ENCODE measurements around the gene MTERF2. TPM values are rescaled to one million over a fixed set of nuclear protein-coding genes. Genes with fewer than 3 reads are reported as not detected.

MTERF2 gene
- total RNA-seq, 2 donors from 2014 or later = 24.1 to 32.9 TPM

DNA sequence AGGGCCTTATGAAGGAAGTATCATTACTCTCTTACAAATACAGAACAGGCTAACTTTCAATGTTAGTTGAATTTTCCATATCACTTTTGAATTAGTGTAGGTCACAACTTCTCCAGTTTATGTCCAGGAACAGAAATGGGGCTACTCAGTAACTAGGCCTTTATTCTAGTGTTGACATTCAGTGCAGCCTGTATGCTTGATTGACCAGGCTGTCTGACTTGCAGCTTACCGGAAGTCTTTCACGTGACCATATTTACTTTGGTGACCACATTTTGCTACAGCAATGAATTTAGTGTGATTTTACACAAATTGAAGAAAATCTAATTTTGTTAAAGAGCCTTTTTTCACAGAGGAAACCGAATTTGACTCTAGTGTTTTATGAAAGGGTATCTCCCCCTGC is 12.4 kb downstream of the MTERF2 start:
- Histone ChIP-seq H3K9me3 (no peaks in the 10 kb centered on the region), H3K36me3 (replicated peaks in 1 of 2; ENCODE audit: insufficient read depth in 1 of 2, low read depth in 2 of 2) (peaks cover 0 to 3% of the 10 kb centered on the region in 2 donors), H3K27me3 (no peaks in the 10 kb centered on the region), H3K4me3 (no peak overlapping the region), H3K27ac (peak overlapping the region; percentile 38 to 88 (median 74)), H3K4me1 (peaks cover 80% of the 10 kb centered on the region)
- 35 to 36% methylated on average over 3 of the region's 3 CpGs for WGBS, 2 donors
- peak; percentile 51 for ATAC-seq
- no peak for TF ChIP-seq POLR2A (IDR thresholded peaks at IDR 0.05)
- TF ChIP-seq, protein P1, sequence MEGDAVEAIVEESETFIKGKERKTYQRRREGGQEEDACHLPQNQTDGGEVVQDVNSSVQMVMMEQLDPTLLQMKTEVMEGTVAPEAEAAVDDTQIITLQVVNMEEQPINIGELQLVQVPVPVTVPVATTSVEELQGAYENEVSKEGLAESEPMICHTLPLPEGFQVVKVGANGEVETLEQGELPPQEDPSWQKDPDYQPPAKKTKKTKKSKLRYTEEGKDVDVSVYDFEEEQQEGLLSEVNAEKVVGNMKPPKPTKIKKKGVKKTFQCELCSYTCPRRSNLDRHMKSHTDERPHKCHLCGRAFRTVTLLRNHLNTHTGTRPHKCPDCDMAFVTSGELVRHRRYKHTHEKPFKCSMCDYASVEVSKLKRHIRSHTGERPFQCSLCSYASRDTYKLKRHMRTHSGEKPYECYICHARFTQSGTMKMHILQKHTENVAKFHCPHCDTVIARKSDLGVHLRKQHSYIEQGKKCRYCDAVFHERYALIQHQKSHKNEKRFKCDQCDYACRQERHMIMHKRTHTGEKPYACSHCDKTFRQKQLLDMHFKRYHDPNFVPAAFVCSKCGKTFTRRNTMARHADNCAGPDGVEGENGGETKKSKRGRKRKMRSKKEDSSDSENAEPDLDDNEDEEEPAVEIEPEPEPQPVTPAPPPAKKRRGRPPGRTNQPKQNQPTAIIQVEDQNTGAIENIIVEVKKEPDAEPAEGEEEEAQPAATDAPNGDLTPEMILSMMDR (IDR thresholded peaks at IDR 0.05) = no peak
- intact Hi-C loops (cut with DNase I) = no loop called here
- peak in 3 of 4 donors; percentile 30 to 52 (median 38) for DNase-seq

DNA sequence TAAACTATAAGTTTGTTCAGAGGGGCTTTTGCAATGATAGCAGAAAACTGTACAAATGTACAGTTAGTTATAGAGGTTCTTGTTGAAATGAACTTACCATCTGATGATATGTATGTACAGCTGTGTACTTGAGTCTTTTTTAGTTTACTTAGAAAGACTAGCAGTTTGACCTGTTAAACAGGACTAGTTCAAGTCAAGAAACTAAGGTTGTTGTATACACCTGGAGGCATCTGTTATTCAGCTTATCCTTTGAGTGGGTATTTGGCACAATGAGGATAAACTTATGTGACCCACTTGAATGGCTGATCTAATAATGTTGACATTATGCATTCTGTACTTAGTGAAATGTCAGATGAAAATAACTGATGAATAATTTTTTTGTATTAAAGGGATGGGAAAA is 13.4 kb downstream of the MTERF2 start:
- no peak overlapping the region for H3K4me3 ChIP-seq
- H3K27me3 ChIP-seq = no peaks in the 10 kb centered on the region
- intact Hi-C loops (cut with DNase I) = no loop called here
- peak overlapping the region in 2 of 4 donors; percentile 28 to 88 for H3K27ac ChIP-seq
- TF ChIP-seq POLR2A (IDR thresholded peaks at IDR 0.05) = no peak
- TF ChIP-seq, protein P1 (IDR thresholded peaks at IDR 0.05) = no peak
- ATAC-seq (no peak), DNase-seq (no peak)
- peaks cover 0 to 3% of the 10 kb centered on the region in 2 donors for H3K36me3 ChIP-seq (replicated peaks in 1 of 2; ENCODE audit: insufficient read depth in 1 of 2, low read depth in 2 of 2)
- peaks cover 74% of the 10 kb centered on the region for H3K4me1 ChIP-seq
- no peaks in the 10 kb centered on the region for H3K9me3 ChIP-seq

DNA sequence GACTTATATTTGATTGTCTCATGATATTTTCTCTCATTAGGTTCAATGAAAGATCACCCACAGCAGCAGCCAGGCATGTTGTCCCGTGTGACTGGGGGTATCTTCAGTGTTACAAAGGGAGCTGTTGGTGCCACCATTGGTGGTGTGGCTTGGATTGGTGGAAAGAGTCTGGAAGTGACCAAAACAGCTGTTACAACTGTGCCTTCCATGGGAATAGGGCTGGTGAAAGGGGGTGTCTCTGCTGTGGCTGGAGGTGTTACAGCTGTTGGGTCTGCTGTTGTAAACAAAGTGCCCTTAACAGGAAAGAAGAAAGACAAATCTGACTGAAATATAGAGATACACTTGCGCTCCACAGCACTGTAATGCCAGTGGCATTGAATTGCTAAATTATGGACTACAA is 15.9 kb downstream of the MTERF2 start:
- intact Hi-C loops (cut with DNase I) = no loop called here
- H3K9me3 ChIP-seq = no peaks in the 10 kb centered on the region
- DNase-seq (no peak), ATAC-seq (no peak)
- H3K36me3 ChIP-seq (replicated peaks in 1 of 2; ENCODE audit: insufficient read depth in 1 of 2, low read depth in 2 of 2) = peaks cover 0 to 10% of the 10 kb centered on the region in 2 donors
- no peaks in the 10 kb centered on the region for H3K27me3 ChIP-seq
- no peak overlapping the region for H3K4me3 ChIP-seq
- peaks cover 52% of the 10 kb centered on the region for H3K4me1 ChIP-seq
- 95% methylated on average over 2 of the region's 2 CpGs for WGBS, 2 donors
- TF ChIP-seq, protein P1 (IDR thresholded peaks at IDR 0.05) = no peak
- TF ChIP-seq POLR2A (IDR thresholded peaks at IDR 0.05) = no peak
- H3K27ac ChIP-seq = peak overlapping the region in 1 of 4 donors; percentile 31

DNA sequence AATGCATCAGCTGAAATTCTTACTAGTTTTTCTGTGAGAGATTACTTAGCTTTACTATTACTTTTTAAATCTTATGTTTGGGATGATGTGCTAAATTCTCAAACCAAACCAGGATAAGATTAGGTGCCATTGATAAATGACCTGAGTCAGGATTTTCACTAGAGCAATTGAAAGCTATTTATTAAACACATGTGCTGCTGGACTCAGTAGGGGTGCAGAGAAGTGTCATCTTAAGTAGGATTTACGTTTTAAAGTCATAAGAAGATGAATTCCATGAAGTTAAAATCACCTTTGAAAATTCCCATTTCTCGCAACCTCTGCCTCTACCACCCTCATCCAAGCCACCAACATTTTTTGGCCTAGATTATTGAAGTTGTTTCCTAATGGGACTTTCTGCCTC is 22.4 kb downstream of the MTERF2 start:
- Histone ChIP-seq H3K27ac (no peak overlapping the region), H3K9me3 (no peaks in the 10 kb centered on the region), H3K4me3 (no peak overlapping the region), H3K4me1 (peaks cover 31% of the 10 kb centered on the region), H3K27me3 (no peaks in the 10 kb centered on the region), H3K36me3 (replicated peaks in 1 of 2; ENCODE audit: insufficient read depth in 1 of 2, low read depth in 2 of 2) (peaks cover 3 to 7% of the 10 kb centered on the region in 2 donors)
- DNase-seq (no peak), ATAC-seq (no peak)
- intact Hi-C loops (cut with DNase I) = no loop called here
- 71 to 87% methylated on average over 2 of the region's 2 CpGs for WGBS, 2 donors
- no peak for TF ChIP-seq POLR2A (IDR thresholded peaks at IDR 0.05)
- TF ChIP-seq, protein P1 (IDR thresholded peaks at IDR 0.05) = no peak

DNA sequence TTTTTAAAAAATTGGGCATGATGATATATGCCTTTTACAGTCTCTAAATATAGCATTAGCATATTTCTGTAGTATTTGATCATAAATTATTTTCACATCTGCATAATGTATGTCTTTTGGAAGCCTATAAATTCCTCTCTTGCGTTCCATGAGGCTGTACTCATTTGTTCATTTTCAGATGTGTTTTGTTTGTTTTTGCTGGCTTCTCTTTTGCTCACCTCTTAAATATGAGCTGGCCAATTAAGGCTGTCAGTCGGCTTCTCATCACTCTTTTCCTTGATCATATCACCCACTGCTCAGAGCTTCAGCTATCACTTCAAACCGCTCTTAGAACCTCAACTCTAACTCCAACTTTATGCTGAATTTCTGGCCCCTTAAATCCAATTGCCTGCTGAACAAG is 24.7 kb downstream of the MTERF2 start:
- Histone ChIP-seq H3K4me1 (peaks cover 51% of the 10 kb centered on the region), H3K27ac (no peak overlapping the region), H3K27me3 (no peaks in the 10 kb centered on the region), H3K36me3 (replicated peaks in 1 of 2; ENCODE audit: insufficient read depth in 1 of 2, low read depth in 2 of 2) (peaks cover 2 to 3% of the 10 kb centered on the region in 2 donors), H3K4me3 (no peak overlapping the region), H3K9me3 (no peaks in the 10 kb centered on the region)
- no peak for ATAC-seq
- WGBS, 2 donors = 89 to 92% methylated on average over 3 of the region's 3 CpGs
- no peak for DNase-seq
- TF ChIP-seq, protein P1 (IDR thresholded peaks at IDR 0.05) = no peak
- TF ChIP-seq POLR2A (IDR thresholded peaks at IDR 0.05) = no peak
- intact Hi-C loops (cut with DNase I) = no loop called here
